ENCODE data around the gene SLC23A2.
A peak's percentile ranks its signal among the peaks of the same experiment; 100 is the strongest.
"Not testable (repeated sequence)": the region's sequence is repeated elsewhere in the genome, so short reads cannot be mapped to it uniquely, and the experiment has no call there.

Gene SLC23A2

DNA sequence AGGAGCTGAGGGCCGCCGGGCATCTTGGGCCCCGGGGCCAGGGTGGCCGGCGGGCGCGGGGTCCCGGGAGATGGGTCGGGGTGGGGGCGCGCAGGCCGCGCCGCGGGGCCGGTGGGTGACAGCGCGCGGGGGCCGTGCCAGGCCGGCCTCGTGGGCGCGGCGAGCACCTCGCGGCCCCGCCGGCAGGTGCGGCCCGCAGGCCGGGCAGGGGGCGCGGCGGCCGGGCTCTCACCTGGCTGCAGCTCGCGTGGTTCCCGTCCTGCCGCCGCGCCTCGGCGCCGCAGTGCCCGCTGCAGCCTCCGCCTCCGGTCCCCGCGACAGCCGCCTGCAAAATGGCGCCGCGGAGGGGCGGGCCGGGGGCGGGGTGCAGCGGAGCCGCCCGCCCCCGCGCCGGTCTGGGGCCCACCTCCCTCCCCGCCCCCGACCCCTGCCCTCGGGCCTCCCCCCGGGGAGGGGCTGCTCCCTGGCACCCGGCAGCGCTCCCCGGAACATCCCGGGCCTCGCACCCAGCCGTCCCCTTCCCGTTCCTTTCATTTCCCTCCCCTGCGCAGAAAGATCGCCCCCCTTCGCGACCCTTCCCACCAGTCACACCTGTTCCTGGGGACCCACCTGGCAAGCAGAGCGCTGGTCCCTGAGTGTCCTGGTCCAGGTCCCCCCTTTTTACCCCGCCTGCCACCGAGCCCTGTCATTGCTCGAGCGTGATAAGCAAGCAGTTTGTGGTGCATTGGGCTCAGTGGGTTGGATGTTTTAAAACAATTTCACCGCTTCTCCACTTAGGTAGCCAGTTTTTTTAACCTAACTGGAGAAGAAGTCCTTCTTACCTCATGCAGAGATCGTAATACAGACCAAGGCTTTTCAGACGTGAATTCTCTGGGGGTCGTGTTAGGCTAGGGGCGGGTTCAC, at the start of gene SLC23A2:
TSS of gene SLC23A2 (minus strand) at position 337 of the 903 bp plus-strand sequence. CDS start 68,948 bp downstream, outside the sequence.
- peak in 37 of 51 donors; percentile 9 to 69 (median 31) for DNase-seq

GRCh38 chr20:5046656-5047339, 45.5 kb upstream of the SLC23A2 start:
- DNase-seq = no peak

DNA sequence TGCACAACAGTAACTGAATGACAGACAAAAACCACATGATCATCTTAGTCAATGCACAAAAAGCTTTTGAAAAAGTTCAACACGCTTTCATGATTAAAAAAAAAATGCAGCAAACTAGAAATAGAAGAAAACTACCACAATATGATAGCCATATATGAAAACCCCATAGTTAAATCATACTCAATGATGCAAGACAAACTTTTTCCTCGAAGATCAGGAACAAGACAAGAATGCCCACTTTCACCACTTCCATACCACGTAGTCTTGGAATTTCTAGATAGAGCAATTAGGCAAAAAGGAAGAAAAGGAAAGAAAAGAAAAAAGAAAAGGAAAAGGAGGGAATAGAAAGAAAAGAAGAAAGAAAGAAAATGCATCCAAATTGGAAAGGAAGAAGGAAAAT, 44.6 kb upstream of the SLC23A2 start:
- no peak for DNase-seq

DNA sequence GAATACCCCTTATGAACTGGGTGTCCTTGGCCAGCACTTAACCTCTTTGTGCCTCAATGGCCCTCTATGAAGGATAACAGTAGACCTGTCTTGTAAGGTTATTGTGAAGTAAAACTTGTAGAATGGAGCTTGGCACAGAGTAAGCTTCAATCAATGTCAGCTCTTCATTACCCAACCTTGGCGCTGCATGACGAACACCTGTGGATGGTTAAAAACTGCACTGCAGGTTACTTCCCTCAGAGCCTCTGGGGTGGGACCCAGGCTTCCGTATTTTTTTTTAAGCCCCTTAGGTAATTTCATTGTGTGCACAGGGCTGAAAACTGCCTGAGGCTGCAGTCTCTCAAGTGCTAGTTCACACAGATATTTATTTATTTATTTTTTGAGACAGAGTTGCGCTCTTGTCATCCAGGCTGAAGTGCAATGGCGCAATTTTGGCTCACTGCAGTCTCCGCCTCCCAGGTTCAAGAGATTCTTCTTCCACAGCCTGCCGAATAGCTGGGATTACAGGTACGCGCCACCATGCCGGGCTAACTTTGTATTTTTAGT, 42.8 kb upstream of the SLC23A2 start:
- no peak for DNase-seq

DNA sequence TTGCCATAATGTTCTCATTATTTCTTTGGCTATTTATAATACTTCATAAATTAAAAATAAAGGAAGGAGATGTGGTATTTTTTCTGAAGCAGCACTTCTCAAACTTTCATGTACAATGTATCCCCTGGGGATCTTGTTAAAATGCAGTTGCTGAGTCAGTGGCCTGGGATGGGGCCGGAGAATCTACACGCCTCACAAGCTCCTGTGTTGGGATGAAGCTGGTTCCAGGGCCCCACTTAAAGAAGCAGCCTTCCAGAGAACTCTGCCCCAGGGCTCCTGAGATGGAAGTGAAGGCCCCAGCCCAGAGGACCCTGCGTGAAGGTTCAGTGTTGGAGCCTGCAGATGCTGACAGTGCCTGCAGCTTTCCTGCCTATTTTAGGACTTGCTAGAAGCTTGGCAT, 40.1 kb upstream of the SLC23A2 start:
- no peak for DNase-seq

GRCh38 chr20:5040345-5040744, 39.0 kb upstream of the SLC23A2 start:
- DNase-seq = no peak

GRCh38 chr20:5039889-5040288, 38.6 kb upstream of the SLC23A2 start:
- DNase-seq = no peak

GRCh38 chr20:5039255-5039657, 37.9 kb upstream of the SLC23A2 start:
- no peak for DNase-seq

GRCh38 chr20:5036828-5037227, 35.5 kb upstream of the SLC23A2 start:
- no peak for DNase-seq

- not testable (repeated sequence) for DNase-seq
These were observed 34.2 kb upstream of the SLC23A2 start for GRCh38 chr20:5035518-5035917.

- no peak for DNase-seq
These were observed 32.3 kb upstream of the SLC23A2 start for GRCh38 chr20:5033566-5033965.

- DNase-seq = not testable (repeated sequence)
These were observed 30.4 kb upstream of the SLC23A2 start for GRCh38 chr20:5031701-5032100.

DNA sequence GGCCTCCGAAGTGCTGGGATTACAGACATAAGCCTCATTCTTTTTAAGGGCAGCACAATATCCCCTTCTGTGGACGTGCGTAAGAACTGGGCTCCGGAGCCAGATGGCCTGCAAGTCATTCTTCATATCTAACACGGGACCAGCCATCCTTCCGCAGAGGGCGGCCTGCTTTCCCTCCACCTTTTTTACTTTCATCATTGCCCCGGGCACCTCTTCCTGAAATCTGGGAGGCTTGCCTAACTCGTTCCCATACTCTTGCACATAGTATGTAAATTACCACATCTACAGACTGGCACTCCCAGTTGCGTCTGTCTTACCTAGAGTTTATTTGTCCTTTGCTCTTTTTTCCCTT, 29.9 kb upstream of the SLC23A2 start:
- no peak for DNase-seq

GRCh38 chr20:5030348-5031205, 29.3 kb upstream of the SLC23A2 start:
- DNase-seq = no peak

DNA sequence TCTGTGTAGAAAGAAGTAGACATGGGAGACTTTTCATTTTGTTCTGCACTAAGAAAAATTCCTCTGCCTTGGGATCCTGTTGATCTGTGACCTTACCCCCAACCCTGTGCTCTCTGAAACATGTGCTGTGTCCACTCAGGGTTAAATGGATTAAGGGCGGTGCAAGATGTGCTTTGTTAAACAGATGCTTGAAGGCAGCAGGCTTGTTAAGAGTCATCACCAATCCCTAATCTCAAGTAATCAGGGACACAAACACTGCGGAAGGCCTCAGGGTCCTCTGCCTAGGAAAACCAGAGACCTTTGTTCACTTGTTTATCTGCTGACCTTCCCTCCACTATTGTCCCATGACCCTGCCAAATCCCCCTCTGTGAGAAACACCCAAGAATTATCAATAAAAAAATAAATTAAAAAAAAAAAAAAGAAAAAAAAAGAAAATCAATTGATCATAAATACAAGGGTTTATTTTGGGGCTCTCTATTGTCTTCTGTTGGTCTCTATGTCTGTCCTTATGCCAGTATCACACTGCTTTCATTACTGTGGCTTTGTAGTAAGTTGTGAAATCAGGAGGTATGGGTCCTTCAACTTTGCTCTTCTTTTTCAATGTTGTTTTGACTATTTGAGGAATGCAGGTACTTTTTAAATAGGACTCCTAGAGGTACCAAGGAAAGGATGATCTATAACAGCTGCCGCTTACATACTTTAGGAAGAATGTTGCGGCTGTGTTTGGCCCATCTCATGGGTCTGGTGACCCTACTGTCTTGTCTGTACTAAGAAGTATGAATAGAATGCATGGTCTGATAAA, 27.1 kb upstream of the SLC23A2 start:
- DNase-seq = not testable (repeated sequence)

DNA sequence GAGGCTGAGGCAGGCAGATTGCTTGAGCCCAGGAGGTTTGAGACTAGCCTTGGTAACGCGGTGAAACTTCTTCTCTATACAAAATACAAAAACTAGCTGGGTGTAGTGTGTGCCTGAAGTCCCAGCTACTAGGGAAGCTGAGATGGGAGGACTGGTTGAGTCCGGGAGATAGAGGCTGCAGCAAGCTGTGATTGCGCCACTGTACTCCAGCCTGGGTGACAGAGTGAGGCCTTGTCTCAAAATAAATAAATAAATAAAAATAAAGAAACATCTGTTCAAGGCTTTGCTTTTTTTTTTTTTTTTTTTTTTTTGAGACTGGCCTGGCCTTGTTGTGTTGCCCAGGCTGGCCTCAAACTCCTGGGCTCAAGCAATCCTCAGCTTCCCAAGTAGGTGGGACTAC, 23.7 kb upstream of the SLC23A2 start:
- DNase-seq = no peak

GRCh38 chr20:5024103-5024502, 22.8 kb upstream of the SLC23A2 start:
- DNase-seq = no peak

DNA sequence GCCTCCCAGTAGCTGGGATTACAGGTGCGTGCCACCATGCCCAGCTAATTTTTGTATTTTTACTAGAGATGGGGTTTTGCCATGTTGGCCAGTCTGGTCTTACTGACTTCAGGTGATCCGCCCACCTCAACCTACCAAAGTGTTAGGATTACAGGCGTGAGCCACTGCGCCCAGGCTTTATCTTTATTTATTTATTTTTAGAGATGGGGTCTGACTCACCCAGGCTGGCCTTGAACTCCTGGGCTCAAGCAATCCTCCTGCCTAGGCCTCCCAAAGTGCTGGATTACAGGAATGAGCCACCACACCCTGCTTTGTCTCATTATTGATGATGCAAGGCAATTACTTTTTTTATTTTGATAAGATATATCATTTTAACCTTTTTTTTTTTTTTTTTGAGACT, 21.9 kb upstream of the SLC23A2 start:
- DNase-seq = not testable (repeated sequence)

GRCh38 chr20:5020760-5021159, 19.4 kb upstream of the SLC23A2 start:
- no peak for DNase-seq

GRCh38 chr20:5013682-5014447, 12.6 kb upstream of the SLC23A2 start:
- DNase-seq = no peak
